ENCODE data around the gene CACNB4.
A peak's percentile ranks its signal among the peaks of the same experiment; 100 is the strongest.

DNA sequence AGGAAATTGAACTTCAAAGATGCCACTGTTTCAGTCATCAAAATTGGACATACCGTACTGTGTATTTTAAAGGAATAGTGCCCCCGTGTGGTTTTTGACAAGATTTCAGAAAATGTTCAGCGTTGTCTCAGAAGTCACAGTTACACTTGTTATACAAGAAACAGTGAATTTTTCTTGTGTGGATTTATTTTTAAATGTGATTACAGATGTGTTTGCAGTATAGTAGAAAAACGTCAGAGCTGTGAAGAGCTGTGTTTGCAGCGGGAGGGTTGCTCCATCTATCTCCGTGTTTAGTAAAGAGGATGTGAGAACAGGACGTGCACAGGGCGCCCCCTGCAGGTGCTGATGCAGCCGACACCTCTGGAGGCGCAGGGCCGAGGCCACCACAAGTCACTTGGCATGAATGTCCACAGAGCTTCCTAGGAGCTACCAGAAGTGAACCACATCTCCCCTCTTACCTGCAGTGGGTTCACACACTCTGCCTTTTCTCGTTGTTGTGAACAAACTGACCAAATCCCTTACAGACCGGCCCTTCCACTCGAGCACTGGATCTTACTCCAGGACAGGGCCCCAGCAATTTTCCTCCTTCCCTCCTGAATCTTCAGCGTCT, 73.1 kb downstream of the CACNB4 start:
- TF ChIP-seq, protein P1, sequence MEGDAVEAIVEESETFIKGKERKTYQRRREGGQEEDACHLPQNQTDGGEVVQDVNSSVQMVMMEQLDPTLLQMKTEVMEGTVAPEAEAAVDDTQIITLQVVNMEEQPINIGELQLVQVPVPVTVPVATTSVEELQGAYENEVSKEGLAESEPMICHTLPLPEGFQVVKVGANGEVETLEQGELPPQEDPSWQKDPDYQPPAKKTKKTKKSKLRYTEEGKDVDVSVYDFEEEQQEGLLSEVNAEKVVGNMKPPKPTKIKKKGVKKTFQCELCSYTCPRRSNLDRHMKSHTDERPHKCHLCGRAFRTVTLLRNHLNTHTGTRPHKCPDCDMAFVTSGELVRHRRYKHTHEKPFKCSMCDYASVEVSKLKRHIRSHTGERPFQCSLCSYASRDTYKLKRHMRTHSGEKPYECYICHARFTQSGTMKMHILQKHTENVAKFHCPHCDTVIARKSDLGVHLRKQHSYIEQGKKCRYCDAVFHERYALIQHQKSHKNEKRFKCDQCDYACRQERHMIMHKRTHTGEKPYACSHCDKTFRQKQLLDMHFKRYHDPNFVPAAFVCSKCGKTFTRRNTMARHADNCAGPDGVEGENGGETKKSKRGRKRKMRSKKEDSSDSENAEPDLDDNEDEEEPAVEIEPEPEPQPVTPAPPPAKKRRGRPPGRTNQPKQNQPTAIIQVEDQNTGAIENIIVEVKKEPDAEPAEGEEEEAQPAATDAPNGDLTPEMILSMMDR (IDR thresholded peaks at IDR 0.05), result peak in 5 of 7 experiments; percentile 86 to 90 (median 88)
- no peak for TF ChIP-seq POLR2A (IDR thresholded peaks at IDR 0.05)
- no peak for TF ChIP-seq POLR2AphosphoS5 (IDR thresholded peaks at IDR 0.05)
